Purkinje cell (primary cell): ENCODE measurements around the gene PIEZO1. TPM values are rescaled to one million over a fixed set of nuclear protein-coding genes. Genes with fewer than 3 reads are reported as not detected.

Experiments used
- polyA plus RNA-seq: library from polyadenylated mRNA; unstranded; fragments of >200 nt; fragmentation: Nextera tagmentation; gene quantifications from 2 replicates; pipeline ENCODE4 v1.2.1, GENCODE V29; 2014

The PIEZO1 gene
- polyA plus RNA-seq: 0.66 and 0.71 TPM in 2 replicates

GRCh38 chr16:88785106-88785924, at the start of gene PIEZO1:
Gene PIEZO1, minus strand, starts transcription at chr16:88785220. Its CDS starts 256 bp downstream, at chr16:88784964.

GRCh38 chr16:88811769-88812512, 26.9 kb upstream of the PIEZO1 start, which contains the start of gene APRT:
Gene APRT, minus strand, starts transcription at chr16:88811928. Its CDS starts 29 bp downstream, at chr16:88811899.

GRCh38 chr16:88803264-88803987, 18.4 kb upstream of the PIEZO1 start, which contains the start of gene CDT1:
Gene CDT1, plus strand, starts transcription at chr16:88803789. Its CDS starts 43 bp downstream, at chr16:88803832.

GRCh38 chr16:88706229-88706964, 78.6 kb downstream of the PIEZO1 start, which contains the start of the genes CTU2 and RNF166:
Gene CTU2, plus strand, starts transcription at chr16:88706503. Its CDS starts 28 bp downstream, at chr16:88706531.
Gene RNF166, minus strand, starts transcription at chr16:88706408. Its CDS starts 83 bp downstream, at chr16:88706325.

GRCh38 chr16:88686439-88687253, 98.4 kb downstream of the PIEZO1 start, which contains the start of gene SNAI3:
Gene SNAI3, minus strand, starts transcription at chr16:88686507. Its CDS starts 101 bp downstream, at chr16:88686406.

Other genes starting within 250 kb of the PIEZO1 start
- 4.7 and 11.0 TPM in 2 replicates for gene ZC3H18, start 214.8 kb downstream of the PIEZO1 start, polyA plus RNA-seq
- not detected in 2 replicates for gene IL17C, start 146.6 kb downstream of the PIEZO1 start, polyA plus RNA-seq
- gene CYBA, start 134.2 kb downstream of the PIEZO1 start, polyA plus RNA-seq: 0.73 TPM in 1 of 2 replicates, not detected in the other
- 6.0 and 7.4 TPM in 2 replicates for gene MVD, start 122.1 kb downstream of the PIEZO1 start, polyA plus RNA-seq
- gene SNAI3, start 98.7 kb downstream of the PIEZO1 start, polyA plus RNA-seq: not detected in 2 replicates
- gene RNF166, start 78.8 kb downstream of the PIEZO1 start, polyA plus RNA-seq: 0.73 TPM in 1 of 2 replicates, not detected in the other
- gene CTU2, start 78.7 kb downstream of the PIEZO1 start, polyA plus RNA-seq: 1.3 TPM in 2 replicates
- gene CDT1, start 18.6 kb upstream of the PIEZO1 start, polyA plus RNA-seq: 0.17 TPM in 1 of 2 replicates, not detected in the other
- 28.7 and 41.2 TPM in 2 replicates for gene APRT, start 26.7 kb upstream of the PIEZO1 start, polyA plus RNA-seq
- gene GALNS, start 71.7 kb upstream of the PIEZO1 start, polyA plus RNA-seq: 6.4 and 7.4 TPM in 2 replicates
- 97.9 and 106 TPM in 2 replicates for gene TRAPPC2L, start 71.9 kb upstream of the PIEZO1 start, polyA plus RNA-seq
- not detected in 2 replicates for gene PABPN1L, start 81.4 kb upstream of the PIEZO1 start, polyA plus RNA-seq
- gene CBFA2T3, start 192.0 kb upstream of the PIEZO1 start, polyA plus RNA-seq: 0.07 and 1.1 TPM in 2 replicates